ENCODE data around the gene PELI2.

- TF ChIP-seq EZH2 (IDR thresholded peaks at IDR 0.05; ENCODE audit: low read depth) (no peak), CTCF (conservative IDR thresholded peaks at IDR 0.05) (no peak)
Measured at GRCh38 chr14:56297449-56297848, 179.2 kb downstream of the PELI2 start.

Measured in PC-9 (cell line).